HEK293 (cell line): ENCODE measurements around the gene SQSTM1.

Experiments used
- BCL11B ChIP-seq: fragments of 450-650 bp; formaldehyde crosslinking; IDR thresholded peaks from 2 replicates; pipeline ENCODE4 v1.5.1; 2016; ENCODE audit warnings: low read depth, missing biosample characterization, missing genetic modification characterization
- GLIS2 ChIP-seq: fragments of 450-650 bp; formaldehyde crosslinking; IDR thresholded peaks from 2 replicates; pipeline ENCODE4 v1.5.1; 2016; ENCODE audit warnings: missing biosample characterization, missing genetic modification characterization
- OSR2 ChIP-seq: fragments of 450-650 bp; formaldehyde crosslinking; IDR thresholded peaks from 2 replicates; pipeline ENCODE4 v1.5.1; 2016; ENCODE audit warnings: missing biosample characterization, missing genetic modification characterization
- OVOL3 ChIP-seq: fragments of 450-650 bp; formaldehyde crosslinking; IDR thresholded peaks from 2 replicates; pipeline ENCODE4 v1.5.1; 2016; ENCODE audit warnings: missing biosample characterization, missing genetic modification characterization
- PRDM10 ChIP-seq: fragments of 450-650 bp; formaldehyde crosslinking; IDR thresholded peaks from 2 replicates; pipeline ENCODE4 v1.5.1; 2016; ENCODE audit warnings: missing biosample characterization, missing genetic modification characterization
- SCRT2 ChIP-seq: fragments of 450-650 bp; formaldehyde crosslinking; IDR thresholded peaks from 2 replicates; pipeline ENCODE4 v1.5.1; 2016; ENCODE audit warnings: missing biosample characterization, missing genetic modification characterization
- ZBTB10 ChIP-seq: fragments of 450-650 bp; formaldehyde crosslinking; IDR thresholded peaks from 2 replicates; pipeline ENCODE4 v1.5.1; 2016; ENCODE audit warnings: missing biosample characterization, missing genetic modification characterization
- ZBTB17 ChIP-seq: fragments of 450-650 bp; formaldehyde crosslinking; IDR thresholded peaks from 2 replicates; pipeline ENCODE4 v1.5.1; 2016; ENCODE audit warnings: missing biosample characterization, missing genetic modification characterization
- ZBTB20 ChIP-seq: fragments of 450-650 bp; formaldehyde crosslinking; IDR thresholded peaks from 2 replicates; pipeline ENCODE4 v1.5.1; 2016; ENCODE audit warnings: missing biosample characterization, missing genetic modification characterization
- ZEB2 ChIP-seq: fragments of 450-650 bp; formaldehyde crosslinking; IDR thresholded peaks from 2 replicates; pipeline ENCODE4 v1.5.1; 2016; ENCODE audit warnings: missing biosample characterization, missing genetic modification characterization
- ZNF155 ChIP-seq: fragments of 450-650 bp; formaldehyde crosslinking; IDR thresholded peaks from 2 replicates; pipeline ENCODE4 v1.5.1; 2016; ENCODE audit warnings: missing biosample characterization, missing genetic modification characterization
- ZNF2 ChIP-seq: fragments of 450-650 bp; formaldehyde crosslinking; IDR thresholded peaks from 2 replicates; pipeline ENCODE4 v1.5.1; 2016; ENCODE audit warnings: missing biosample characterization, missing genetic modification characterization
- ZNF214 ChIP-seq: fragments of 450-650 bp; formaldehyde crosslinking; IDR thresholded peaks from 2 replicates; pipeline ENCODE4 v1.5.1; 2017; ENCODE audit warnings: missing biosample characterization, mild to moderate bottlenecking, missing genetic modification characterization, borderline replicate concordance
- ZNF221 ChIP-seq: fragments of 450-650 bp; formaldehyde crosslinking; IDR thresholded peaks from 2 replicates; pipeline ENCODE4 v1.5.1; 2017; ENCODE audit warnings: missing biosample characterization, missing genetic modification characterization, borderline replicate concordance
- ZNF391 ChIP-seq: fragments of 450-650 bp; formaldehyde crosslinking; IDR thresholded peaks from 2 replicates; pipeline ENCODE4 v1.5.1; 2016; ENCODE audit warnings: low read depth, missing biosample characterization, missing genetic modification characterization, borderline replicate concordance
- ZNF600 ChIP-seq: fragments of 450-650 bp; formaldehyde crosslinking; IDR thresholded peaks from 2 replicates; pipeline ENCODE4 v1.5.1; 2016; ENCODE audit warnings: missing biosample characterization, missing genetic modification characterization
- ZNF626 ChIP-seq: fragments of 450-650 bp; sonication (Bioruptor Pico); formaldehyde crosslinking; IDR thresholded peaks from 2 replicates; pipeline ENCODE4 v1.5.1; 2018; ENCODE audit warnings: missing biosample characterization, missing genetic modification characterization, inconsistent platforms
- ZNF76 ChIP-seq: fragments of 450-650 bp; formaldehyde crosslinking; IDR thresholded peaks from 2 replicates; pipeline ENCODE4; 2016; ENCODE audit warnings: low read depth, missing biosample characterization, missing genetic modification characterization, borderline replicate concordance
- ZNF776 ChIP-seq: fragments of 450-650 bp; formaldehyde crosslinking; IDR thresholded peaks from 2 replicates; pipeline ENCODE4 v1.5.0; 2017; ENCODE audit warnings: missing biosample characterization, missing genetic modification characterization, borderline replicate concordance
- ZNF843 ChIP-seq: fragments of 450-650 bp; formaldehyde crosslinking; IDR thresholded peaks from 2 replicates; pipeline ENCODE4 v1.5.1; 2016; ENCODE audit warnings: missing biosample characterization, missing genetic modification characterization
- ZSCAN23 ChIP-seq: fragments of 450-650 bp; formaldehyde crosslinking; IDR thresholded peaks from 2 replicates; pipeline ENCODE4 v1.5.1; 2016; ENCODE audit warnings: missing biosample characterization, missing genetic modification characterization
- TF ChIP-seq, protein P1 (sequence below): fragments of 450-650 bp; formaldehyde crosslinking; IDR thresholded peaks from 2 replicates; pipeline ENCODE4 v1.5.1; 2016; ENCODE audit warnings: missing biosample characterization, missing genetic modification characterization
- TF ChIP-seq, protein P2 (sequence below): fragments of 450-650 bp; formaldehyde crosslinking; optimal IDR thresholded peaks from 2 replicates; pipeline ENCODE3; 2016; ENCODE audit warnings: missing biosample characterization, mild to moderate bottlenecking, missing genetic modification characterization
- TF ChIP-seq, protein P3 (sequence below): fragments of 450-650 bp; formaldehyde crosslinking; IDR thresholded peaks from 2 replicates; pipeline ENCODE4 v1.5.1; 2016; ENCODE audit warnings: missing biosample characterization, missing genetic modification characterization
- TF ChIP-seq, protein P4 (sequence below): fragments of 450-650 bp; formaldehyde crosslinking; IDR thresholded peaks from 2 replicates; pipeline ENCODE4 v1.5.1; 2016; ENCODE audit warnings: missing biosample characterization, missing genetic modification characterization

The SQSTM1 gene

GRCh38 chr5:179821298-179822058 is 773 bp downstream of the SQSTM1 start (continued):
- peak; percentile 65; the same call in 1 of the 2 replicates for TF ChIP-seq BCL11B
- peak; percentile 71; the same call in 1 of the 2 replicates for TF ChIP-seq ZBTB10 (tag by site-specific recombination)
- peak; percentile 97 for TF ChIP-seq GLIS2
- TF ChIP-seq OSR2 (tag by site-specific recombination), result peak; percentile 84
- TF ChIP-seq, protein P1, sequence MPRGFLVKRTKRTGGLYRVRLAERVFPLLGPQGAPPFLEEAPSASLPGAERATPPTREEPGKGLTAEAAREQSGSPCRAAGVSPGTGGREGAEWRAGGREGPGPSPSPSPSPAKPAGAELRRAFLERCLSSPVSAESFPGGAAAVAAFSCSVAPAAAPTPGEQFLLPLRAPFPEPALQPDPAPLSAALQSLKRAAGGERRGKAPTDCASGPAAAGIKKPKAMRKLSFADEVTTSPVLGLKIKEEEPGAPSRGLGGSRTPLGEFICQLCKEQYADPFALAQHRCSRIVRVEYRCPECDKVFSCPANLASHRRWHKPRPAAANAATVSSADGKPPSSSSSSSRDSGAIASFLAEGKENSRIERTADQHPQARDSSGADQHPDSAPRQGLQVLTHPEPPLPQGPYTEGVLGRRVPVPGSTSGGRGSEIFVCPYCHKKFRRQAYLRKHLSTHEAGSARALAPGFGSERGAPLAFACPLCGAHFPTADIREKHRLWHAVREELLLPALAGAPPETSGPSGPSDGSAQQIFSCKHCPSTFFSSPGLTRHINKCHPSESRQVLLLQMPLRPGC (tag by site-specific recombination), result no peak
- TF ChIP-seq ZNF2, result peak; percentile 38; the same call in 1 of the 2 replicates
- TF ChIP-seq PRDM10, result peak; percentile 86
- TF ChIP-seq, protein P2, sequence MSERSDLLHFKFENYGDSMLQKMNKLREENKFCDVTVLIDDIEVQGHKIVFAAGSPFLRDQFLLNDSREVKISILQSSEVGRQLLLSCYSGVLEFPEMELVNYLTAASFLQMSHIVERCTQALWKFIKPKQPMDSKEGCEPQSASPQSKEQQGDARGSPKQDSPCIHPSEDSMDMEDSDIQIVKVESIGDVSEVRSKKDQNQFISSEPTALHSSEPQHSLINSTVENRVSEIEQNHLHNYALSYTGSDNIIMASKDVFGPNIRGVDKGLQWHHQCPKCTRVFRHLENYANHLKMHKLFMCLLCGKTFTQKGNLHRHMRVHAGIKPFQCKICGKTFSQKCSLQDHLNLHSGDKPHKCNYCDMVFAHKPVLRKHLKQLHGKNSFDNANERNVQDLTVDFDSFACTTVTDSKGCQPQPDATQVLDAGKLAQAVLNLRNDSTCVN, result peak; percentile 79
- peak; percentile 47; the same call in 1 of the 2 replicates for TF ChIP-seq ZNF843 (tag by site-specific recombination)
- TF ChIP-seq ZNF155, result no peak
- no peak for TF ChIP-seq OVOL3 (tag by site-specific recombination)
- TF ChIP-seq ZEB2 (tag by site-specific recombination), result peak; percentile 88
- TF ChIP-seq ZNF600 (tag by site-specific recombination), result peak; percentile 91
- TF ChIP-seq ZNF221, result no peak
- no peak for TF ChIP-seq SCRT2 (tag by site-specific recombination)
- peak; percentile 27; the same call in 1 of the 2 replicates for TF ChIP-seq ZNF391 (tag by site-specific recombination)
- TF ChIP-seq ZBTB20 (tag by site-specific recombination), result no peak; the same call in 1 of the 2 replicates
- TF ChIP-seq, protein P3, sequence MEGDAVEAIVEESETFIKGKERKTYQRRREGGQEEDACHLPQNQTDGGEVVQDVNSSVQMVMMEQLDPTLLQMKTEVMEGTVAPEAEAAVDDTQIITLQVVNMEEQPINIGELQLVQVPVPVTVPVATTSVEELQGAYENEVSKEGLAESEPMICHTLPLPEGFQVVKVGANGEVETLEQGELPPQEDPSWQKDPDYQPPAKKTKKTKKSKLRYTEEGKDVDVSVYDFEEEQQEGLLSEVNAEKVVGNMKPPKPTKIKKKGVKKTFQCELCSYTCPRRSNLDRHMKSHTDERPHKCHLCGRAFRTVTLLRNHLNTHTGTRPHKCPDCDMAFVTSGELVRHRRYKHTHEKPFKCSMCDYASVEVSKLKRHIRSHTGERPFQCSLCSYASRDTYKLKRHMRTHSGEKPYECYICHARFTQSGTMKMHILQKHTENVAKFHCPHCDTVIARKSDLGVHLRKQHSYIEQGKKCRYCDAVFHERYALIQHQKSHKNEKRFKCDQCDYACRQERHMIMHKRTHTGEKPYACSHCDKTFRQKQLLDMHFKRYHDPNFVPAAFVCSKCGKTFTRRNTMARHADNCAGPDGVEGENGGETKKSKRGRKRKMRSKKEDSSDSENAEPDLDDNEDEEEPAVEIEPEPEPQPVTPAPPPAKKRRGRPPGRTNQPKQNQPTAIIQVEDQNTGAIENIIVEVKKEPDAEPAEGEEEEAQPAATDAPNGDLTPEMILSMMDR, result peak; percentile 86
- TF ChIP-seq ZNF776 (tag by site-specific recombination), result no peak
- TF ChIP-seq ZNF214 (tag by site-specific recombination), result no peak
- TF ChIP-seq ZNF626 (tag by site-specific recombination), result no peak
- TF ChIP-seq, protein P4, sequence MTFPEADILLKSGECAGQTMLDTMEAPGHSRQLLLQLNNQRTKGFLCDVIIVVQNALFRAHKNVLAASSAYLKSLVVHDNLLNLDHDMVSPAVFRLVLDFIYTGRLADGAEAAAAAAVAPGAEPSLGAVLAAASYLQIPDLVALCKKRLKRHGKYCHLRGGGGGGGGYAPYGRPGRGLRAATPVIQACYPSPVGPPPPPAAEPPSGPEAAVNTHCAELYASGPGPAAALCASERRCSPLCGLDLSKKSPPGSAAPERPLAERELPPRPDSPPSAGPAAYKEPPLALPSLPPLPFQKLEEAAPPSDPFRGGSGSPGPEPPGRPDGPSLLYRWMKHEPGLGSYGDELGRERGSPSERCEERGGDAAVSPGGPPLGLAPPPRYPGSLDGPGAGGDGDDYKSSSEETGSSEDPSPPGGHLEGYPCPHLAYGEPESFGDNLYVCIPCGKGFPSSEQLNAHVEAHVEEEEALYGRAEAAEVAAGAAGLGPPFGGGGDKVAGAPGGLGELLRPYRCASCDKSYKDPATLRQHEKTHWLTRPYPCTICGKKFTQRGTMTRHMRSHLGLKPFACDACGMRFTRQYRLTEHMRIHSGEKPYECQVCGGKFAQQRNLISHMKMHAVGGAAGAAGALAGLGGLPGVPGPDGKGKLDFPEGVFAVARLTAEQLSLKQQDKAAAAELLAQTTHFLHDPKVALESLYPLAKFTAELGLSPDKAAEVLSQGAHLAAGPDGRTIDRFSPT (tag by site-specific recombination), result peak; percentile 90
- TF ChIP-seq ZSCAN23 (tag by site-specific recombination), result no peak
- peak; percentile 77 for TF ChIP-seq ZNF76
- peak; percentile 60; the same call in 1 of the 2 replicates for TF ChIP-seq ZBTB17 (tag by site-specific recombination)
